T-cell (primary cell): Measurements from ENCODE around the gene COL8A2. TPM values are rescaled to one million over a fixed set of nuclear protein-coding genes. Genes with fewer than 3 reads are reported as not detected.
A peak's percentile ranks its signal among the peaks of the same experiment; 100 is the strongest.

Experiments
- ATAC-seq, 4 experiments: fragments of 200-7000 bp in 3 of 4; fragments of 150-1000 bp in 1 of 4; cut with Tn5 transposase; replicated peaks in 1 of 4; 1 replicate in 3 of 4; 2 replicates in 1 of 4; pipeline ENCODE4 v1.10.0; 2021; ENCODE audit warnings: moderate library complexity in 3 of 4, mild to moderate bottlenecking in 2 of 4, moderate number of reproducible peaks in 1 of 4
- CTCF ChIA-PET, 2 donors: fragments of 300-600 bp; sonication (Branson Sonifier 250); formaldehyde crosslinking; loops; one replicate each; lab custom pipeline; 2022; ENCODE audit warnings: antibody characterized with exemption in 2 of 2; lab: Charles Lee
- POLR2A ChIA-PET, 2 donors: fragments of 300-600 bp; sonication (Branson Sonifier 250); formaldehyde crosslinking; loops; one replicate each; lab custom pipeline; 2022; ENCODE audit warnings: antibody characterized with exemption in 2 of 2; lab: Charles Lee
- DNase-seq, 35 experiments: peaks; one replicate each; pipeline versions ENCODE4 v3.0.0 to v3.0.0-alpha.2; 2013 to 2023
- H3K27ac ChIP-seq: one replicate; pipeline ENCODE4 v1.5.1; 2013; ENCODE audit warnings: low read length
- H3K27me3 ChIP-seq, 2 experiments: replicated peaks in 1 of 2; 1 replicate in 1 of 2; 2 replicates in 1 of 2; pipeline versions ENCODE4 v1.6.1 to v1.7.0; 2013; ENCODE audit warnings: low read length in 1 of 2, mixed read lengths in 1 of 2; ENCODE audit not compliant: control insufficient read depth in 2 of 2, insufficient read depth in 2 of 2; ENCODE audit errors: extremely low read depth in 1 of 2
- H3K36me3 ChIP-seq, 2 donors: 1 replicate in 1 of 2; 2 replicates in 1 of 2; pipeline versions ENCODE4 v1.6.1 to v1.7.0; 2013; ENCODE audit warnings: low read length in 1 of 2; ENCODE audit not compliant: control insufficient read depth in 2 of 2, insufficient read depth in 1 of 2; ENCODE audit errors: extremely low read depth in 1 of 2
- H3K4me1 ChIP-seq, 2 experiments: 1 replicate in 1 of 2; 2 replicates in 1 of 2; pipeline versions ENCODE4 v1.6.1 to v1.7.0; 2013; ENCODE audit warnings: low read length in 2 of 2, mixed read lengths in 1 of 2; ENCODE audit not compliant: insufficient read depth in 2 of 2, control insufficient read depth in 1 of 2; ENCODE audit errors: extremely low read depth in 1 of 2
- H3K4me3 ChIP-seq, 2 donors: 1 replicate in 1 of 2; 2 replicates in 1 of 2; pipeline versions ENCODE4 v1.5.1 to v1.7.0; 2013; ENCODE audit warnings: mild to moderate bottlenecking in 2 of 2, low read length in 1 of 2, moderate library complexity in 1 of 2; ENCODE audit not compliant: control insufficient read depth in 1 of 2; ENCODE audit errors: extremely low read depth in 1 of 2
- H3K9me3 ChIP-seq: 2 replicates; pipeline ENCODE4 v1.7.0; 2013
- H3K27ac Mint-ChIP-seq, 2 donors: one replicate each; pipeline ENCODE4 v1.8.0; 2020 to 2021; ENCODE audit warnings: mild to moderate bottlenecking in 2 of 2, mixed read lengths in 2 of 2
- H3K27me3 Mint-ChIP-seq, 2 donors: one replicate each; pipeline ENCODE4 v1.8.0; 2021 to 2022; ENCODE audit warnings: mixed read lengths in 2 of 2
- H3K36me3 Mint-ChIP-seq: one replicate; pipeline ENCODE4 v1.8.0; 2021; ENCODE audit warnings: mixed read lengths
- H3K4me1 Mint-ChIP-seq, 3 donors: one replicate each; pipeline ENCODE4 v1.8.0; 2020 to 2022; ENCODE audit warnings: mixed read lengths in 3 of 3, mild to moderate bottlenecking in 1 of 3
- H3K4me3 Mint-ChIP-seq, 3 donors: one replicate each; pipeline ENCODE4 v1.8.0; 2020 to 2022; ENCODE audit warnings: mild to moderate bottlenecking in 3 of 3, mixed read lengths in 3 of 3, moderate library complexity in 3 of 3
- H3K9me3 Mint-ChIP-seq, 3 donors: one replicate each; pipeline ENCODE4 v1.8.0; 2020 to 2022; ENCODE audit warnings: mixed read lengths in 3 of 3
- WGBS: methylation state at CpG from one replicate; pipeline ENCODE4 v1.1.5; 2013; ENCODE audit warnings: missing lambda C conversion rate; ENCODE audit not compliant: insufficient coverage; 5-methylcytosine and 5-hydroxymethylcytosine counted together
- total RNA-seq, 35 experiments: library from RNA in 6 of 35; stranded (reverse) in 6 of 35; fragments of 120-200 nt in 1 of 35; gene quantifications; one replicate each; pipeline versions ENCODE4 v1.2.1 to v1.2.4 and lab custom pipeline; 2013 to 2026

The COL8A2 gene
- under 1 TPM in 4 of 5 donors, not detected in 1; 0.08 to 0.15 (median 0.09) TPM for total RNA-seq
- total RNA-seq (2013) = 0.06 TPM
- total RNA-seq (lab: John Stamatoyannopoulos, UW) = 0 to 13.8 (median 0.20) reads per million in 29 experiments

DNA sequence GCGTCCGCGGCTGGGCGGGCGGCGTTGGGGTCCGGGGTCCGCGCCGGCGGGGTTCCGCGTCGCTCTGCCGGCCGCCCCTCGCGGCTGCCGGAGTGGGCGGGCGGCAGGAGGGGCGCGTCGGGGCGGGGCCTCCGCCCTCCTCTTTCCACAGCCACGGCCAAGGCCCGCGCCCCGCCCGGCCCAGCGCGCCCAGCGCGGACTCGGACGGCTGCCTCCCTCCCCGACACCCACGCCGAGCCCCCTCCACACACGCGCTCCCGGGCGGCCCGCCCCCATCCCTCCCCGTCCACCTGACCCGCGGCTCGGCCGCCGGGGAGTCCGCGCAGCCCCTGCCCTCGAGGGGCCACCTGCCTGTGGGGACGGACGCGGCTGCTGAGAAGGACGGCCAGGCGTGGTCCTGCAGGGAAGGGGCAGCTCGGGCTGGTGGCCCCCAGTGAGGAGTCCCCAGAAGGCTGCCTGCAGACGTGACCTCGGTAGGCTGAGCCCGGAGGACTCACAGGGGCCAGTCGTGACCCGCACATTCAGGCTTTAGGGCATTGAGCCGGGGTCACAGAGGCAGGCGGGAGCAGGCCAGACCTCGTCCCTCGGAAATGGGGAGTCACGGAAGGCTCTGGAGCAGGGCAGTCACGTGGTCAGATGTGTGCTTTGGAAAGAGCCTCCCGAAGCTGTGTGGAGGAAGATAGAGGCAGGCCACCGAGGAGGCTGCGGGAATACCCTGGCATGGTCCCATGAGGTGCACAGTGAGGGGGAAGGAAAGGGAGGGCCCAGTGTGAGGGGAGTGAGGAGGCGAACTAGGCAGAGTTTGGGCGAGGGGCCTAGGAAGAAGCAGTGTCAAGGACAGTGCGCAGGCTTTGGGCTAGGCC is at the start of gene COL8A2:
TSS of gene COL8A2 (minus strand) at position 94 of the 863 bp plus-strand sequence. CDS start 24,980 bp downstream, outside the sequence.
- ATAC-seq (peak; percentile 36 to 57 (median 46)), DNase-seq (no peak)
- Mint-ChIP-seq H3K27ac (peak within 1 kb of the TSS in 1 of 2 donors; percentile 75), H3K9me3 (no peaks in the 10 kb centered on the region), H3K36me3 (no peaks in the 10 kb centered on the region), H3K4me1 (peaks cover 29% of the 10 kb centered on the region in 3 donors), H3K4me3 (peak within 1 kb of the TSS; percentile 65 to 70 (median 68)), H3K27me3 (peaks cover 39 to 42% of the 10 kb centered on the region in 2 donors)
- Histone ChIP-seq H3K4me1 (peaks cover 3 to 21% of the 10 kb centered on the region in 2 experiments), H3K9me3 (no peaks in the 10 kb centered on the region), H3K27ac (no peak within 1 kb of the TSS), H3K4me3 (peak within 1 kb of the TSS in 1 of 2 donors; percentile 53), H3K27me3 (peaks cover 0 to 47% of the 10 kb centered on the region in 2 experiments), H3K36me3 (no peaks in the 10 kb centered on the region)
- ChIA-PET POLR2A (no interaction called here), CTCF (no interaction called here)
- 24% methylated on average over 66 of the region's 77 CpGs for WGBS

DNA sequence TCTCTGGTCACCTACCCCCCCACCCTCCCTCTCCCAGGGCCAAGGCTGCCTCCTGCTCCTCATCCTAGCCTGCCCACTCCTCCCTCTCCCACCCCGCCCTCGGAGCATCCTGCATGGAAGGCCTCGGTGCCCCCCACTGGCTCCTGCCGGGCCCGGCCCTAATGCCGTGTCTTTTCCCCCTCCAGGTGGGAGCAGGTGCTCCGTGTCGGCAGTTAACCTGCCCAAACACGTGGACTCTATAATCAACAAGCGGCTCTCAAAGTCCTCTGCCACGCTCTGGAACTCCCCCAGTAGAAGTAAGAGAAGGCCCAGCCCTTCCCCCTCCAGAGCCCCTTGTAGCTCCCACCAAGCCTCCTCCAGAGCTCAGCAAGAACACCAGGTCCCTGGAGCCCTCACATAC is 49.7 kb upstream of the COL8A2 start:
- no peaks in the 10 kb centered on the region for H3K27me3 Mint-ChIP-seq
- no peak overlapping the region for H3K27ac ChIP-seq
- ChIA-PET POLR2A (no interaction called here), CTCF (no interaction called here)
- H3K4me3 ChIP-seq = no peak overlapping the region
- H3K4me1 ChIP-seq = peaks cover 0 to 18% of the 10 kb centered on the region in 2 experiments
- WGBS = 96% methylated on average over 7 of the region's 11 CpGs
- H3K9me3 ChIP-seq = no peaks in the 10 kb centered on the region
- H3K27ac Mint-ChIP-seq = no peak overlapping the region
- peaks cover 57% of the 10 kb centered on the region for H3K36me3 Mint-ChIP-seq
- peaks cover 37 to 92% of the 10 kb centered on the region in 2 donors for H3K36me3 ChIP-seq
- H3K27me3 ChIP-seq = no peaks in the 10 kb centered on the region
- H3K9me3 Mint-ChIP-seq = no peaks in the 10 kb centered on the region
- peaks cover 14 to 20% (median 15%) of the 10 kb centered on the region in 3 donors for H3K4me1 Mint-ChIP-seq
- H3K4me3 Mint-ChIP-seq = no peak overlapping the region
- no peak for DNase-seq
- ATAC-seq = no peak

DNA sequence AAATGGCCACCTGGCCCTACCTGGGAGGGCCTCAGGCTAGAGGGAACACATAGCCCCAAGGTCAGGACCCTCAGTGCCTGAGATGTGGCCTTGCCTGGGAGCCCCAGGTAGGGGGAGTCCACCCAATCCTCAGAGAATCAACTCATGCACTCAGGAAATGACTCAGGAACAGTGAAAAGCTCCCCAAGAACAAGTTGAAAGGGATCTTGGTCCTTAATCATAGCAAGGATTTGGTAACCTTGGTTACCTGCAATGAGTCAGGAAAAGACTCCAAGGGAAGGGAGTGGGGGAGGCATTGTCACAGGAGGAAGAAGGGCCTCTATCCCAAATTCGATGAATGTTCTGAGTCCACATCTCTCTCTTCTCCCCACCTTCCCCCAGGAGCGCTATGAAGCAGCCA is 48.0 kb upstream of the COL8A2 start:
- H3K4me1 Mint-ChIP-seq = peaks cover 22 to 30% (median 23%) of the 10 kb centered on the region in 3 donors
- ATAC-seq (no peak), DNase-seq (no peak)
- no peak overlapping the region for H3K4me3 Mint-ChIP-seq
- Histone ChIP-seq H3K27me3 (no peaks in the 10 kb centered on the region), H3K27ac (no peak overlapping the region), H3K4me3 (no peak overlapping the region), H3K4me1 (peaks cover 0 to 27% of the 10 kb centered on the region in 2 experiments), H3K9me3 (no peaks in the 10 kb centered on the region), H3K36me3 (peaks cover 37 to 88% of the 10 kb centered on the region in 2 donors)
- ChIA-PET POLR2A (interaction anchor here in 1 of 2 donors (0.5 kb wide), 1 partner anchor 69 kb away, joined by 3 read pairs; no protein-coding TSS in a partner anchor), CTCF (interaction anchor here in 1 of 2 donors (1.1 kb wide), 1 partner anchor 10 kb away, joined by 3 read pairs; no protein-coding TSS in a partner anchor)
- H3K27ac Mint-ChIP-seq = peak overlapping the region; percentile 34 to 39
- H3K9me3 Mint-ChIP-seq = no peaks in the 10 kb centered on the region
- WGBS = no CpG with 5 or more reads among the region's 2 CpGs
- peaks cover 54% of the 10 kb centered on the region for H3K36me3 Mint-ChIP-seq
- no peaks in the 10 kb centered on the region for H3K27me3 Mint-ChIP-seq

DNA sequence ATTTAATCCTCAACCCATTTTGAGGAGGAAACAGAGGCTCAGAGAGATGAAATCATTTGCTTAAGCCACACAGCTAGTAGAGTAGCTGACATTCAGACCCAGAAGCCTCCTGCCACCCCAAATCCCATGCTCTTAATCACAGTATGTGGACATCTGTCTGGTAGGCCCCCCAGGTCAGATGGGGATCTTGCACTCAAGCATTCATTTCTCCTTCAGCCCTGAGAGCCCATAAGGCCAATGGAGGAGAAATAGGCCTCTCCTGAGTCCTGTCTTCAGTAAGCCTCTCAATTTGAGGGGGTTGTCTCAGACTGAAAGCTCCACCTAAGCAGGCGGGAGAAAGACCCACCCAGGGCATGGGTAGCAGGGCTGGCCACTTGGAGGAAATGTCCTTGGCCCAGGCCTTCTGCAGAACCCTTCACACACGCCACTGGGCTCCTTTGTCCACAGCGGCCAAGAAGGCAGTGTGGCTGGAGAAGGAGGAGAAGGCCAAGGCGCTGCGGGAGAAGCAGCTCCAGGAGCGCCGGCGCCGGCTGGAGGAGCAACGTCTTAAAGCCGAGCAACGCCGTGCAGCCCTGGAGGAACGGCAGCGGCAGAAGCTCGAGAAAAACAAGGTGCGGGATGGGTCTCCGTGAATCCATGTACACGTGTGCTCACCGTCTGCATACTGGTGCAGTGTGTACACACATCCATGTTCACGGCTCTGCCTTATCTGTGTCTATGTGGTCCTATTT is 47.2 kb upstream of the COL8A2 start:
- no peak overlapping the region for H3K4me3 ChIP-seq
- peaks cover 0 to 33% of the 10 kb centered on the region in 2 experiments for H3K4me1 ChIP-seq
- ChIA-PET CTCF (no interaction called here), POLR2A (no interaction called here)
- Mint-ChIP-seq H3K27me3 (no peaks in the 10 kb centered on the region), H3K4me1 (peaks cover 24 to 37% (median 30%) of the 10 kb centered on the region in 3 donors), H3K27ac (peak overlapping the region; percentile 34 to 39), H3K9me3 (no peaks in the 10 kb centered on the region), H3K36me3 (peaks cover 51% of the 10 kb centered on the region), H3K4me3 (no peak overlapping the region)
- WGBS = 97% methylated on average over 21 of the region's 21 CpGs
- H3K9me3 ChIP-seq = no peaks in the 10 kb centered on the region
- ATAC-seq (no peak), DNase-seq (no peak)
- H3K27me3 ChIP-seq = no peaks in the 10 kb centered on the region
- no peak overlapping the region for H3K27ac ChIP-seq
- H3K36me3 ChIP-seq = peaks cover 35 to 87% of the 10 kb centered on the region in 2 donors

DNA sequence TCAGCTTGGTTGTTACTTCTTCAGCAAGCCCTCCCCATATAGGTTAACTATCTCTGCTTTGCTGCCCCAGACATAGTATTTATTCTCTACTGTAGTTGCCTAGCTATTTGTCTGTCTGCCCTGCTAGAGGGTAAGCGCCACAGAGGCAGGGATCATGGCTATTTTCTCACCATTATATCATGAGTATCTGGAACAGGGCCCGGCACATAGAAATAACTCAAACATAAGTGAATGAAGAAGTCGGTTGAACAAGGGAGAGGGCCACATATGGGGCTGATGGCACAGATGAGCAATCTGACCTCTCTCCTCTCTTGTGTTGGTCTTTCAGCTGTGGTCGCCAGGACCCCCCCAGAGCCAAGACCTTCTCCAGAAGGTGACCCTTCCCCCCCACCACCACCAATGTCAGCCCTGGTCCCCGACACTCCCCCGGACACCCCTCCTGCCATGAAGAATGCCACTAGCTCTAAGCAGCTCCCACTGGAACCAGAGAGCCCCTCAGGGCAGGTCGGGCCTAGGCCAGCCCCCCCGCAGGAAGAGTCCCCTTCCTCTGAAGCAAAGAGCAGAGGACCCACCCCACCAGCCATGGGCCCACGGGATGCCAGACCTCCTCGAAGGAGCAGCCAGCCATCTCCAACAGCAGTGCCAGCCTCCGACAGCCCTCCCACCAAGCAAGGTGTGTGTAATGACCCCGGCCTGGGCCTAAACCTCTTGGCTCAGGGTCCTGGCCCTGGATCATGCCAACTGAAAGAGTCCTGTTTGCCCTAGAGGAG is 45.8 kb upstream of the COL8A2 start:
- no peak for ATAC-seq
- H3K27ac ChIP-seq = no peak overlapping the region
- ChIA-PET CTCF (no interaction called here), POLR2A (interaction anchor here (0.7 to 1.1 kb wide), 2 partner anchors 12 to 15 kb away, joined by 5 to 8 read pairs; partner anchors contain the start of gene MAP7D1 (in 1 of the 2))
- DNase-seq = no peak
- Mint-ChIP-seq H3K36me3 (peaks cover 54% of the 10 kb centered on the region), H3K4me1 (peaks cover 37 to 49% (median 44%) of the 10 kb centered on the region in 3 donors), H3K9me3 (no peaks in the 10 kb centered on the region), H3K27me3 (no peaks in the 10 kb centered on the region), H3K4me3 (no peak overlapping the region), H3K27ac (peak overlapping the region; percentile 39 to 43)
- H3K4me1 ChIP-seq = peaks cover 0 to 44% of the 10 kb centered on the region in 2 experiments
- H3K9me3 ChIP-seq = no peaks in the 10 kb centered on the region
- 86% methylated on average over 5 of the region's 12 CpGs for WGBS
- no peak overlapping the region for H3K4me3 ChIP-seq
- peaks cover 28 to 79% of the 10 kb centered on the region in 2 donors for H3K36me3 ChIP-seq
- no peaks in the 10 kb centered on the region for H3K27me3 ChIP-seq
